ENCODE data around the gene ARHGEF28.

The ARHGEF28 gene

DNA sequence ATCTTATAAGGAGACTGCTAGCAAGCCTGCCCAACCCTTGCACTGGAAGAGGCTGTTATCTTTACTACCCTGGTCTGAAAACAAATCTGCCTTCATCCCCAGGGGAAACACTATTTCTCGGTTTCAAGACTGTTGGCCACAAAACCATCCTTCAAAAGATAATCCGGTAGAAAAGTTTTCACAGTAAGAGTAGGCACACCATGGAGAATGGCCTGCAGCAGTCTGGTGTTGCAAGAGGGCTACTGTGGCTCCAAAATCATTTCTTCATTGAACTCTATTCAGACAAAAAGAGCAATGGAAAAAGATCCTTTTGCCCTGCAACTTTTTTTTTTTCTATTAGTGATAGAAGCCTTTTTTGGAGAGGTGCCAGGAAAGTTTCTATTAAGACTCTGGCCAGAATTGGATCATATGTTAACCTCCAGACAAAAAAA lies 163.9 kb downstream of the ARHGEF28 start:
- TF ChIP-seq EZH2phosphoT487 (IDR thresholded peaks at IDR 0.05; ENCODE audit: borderline replicate concordance): no peak
- TF ChIP-seq, protein P1, sequence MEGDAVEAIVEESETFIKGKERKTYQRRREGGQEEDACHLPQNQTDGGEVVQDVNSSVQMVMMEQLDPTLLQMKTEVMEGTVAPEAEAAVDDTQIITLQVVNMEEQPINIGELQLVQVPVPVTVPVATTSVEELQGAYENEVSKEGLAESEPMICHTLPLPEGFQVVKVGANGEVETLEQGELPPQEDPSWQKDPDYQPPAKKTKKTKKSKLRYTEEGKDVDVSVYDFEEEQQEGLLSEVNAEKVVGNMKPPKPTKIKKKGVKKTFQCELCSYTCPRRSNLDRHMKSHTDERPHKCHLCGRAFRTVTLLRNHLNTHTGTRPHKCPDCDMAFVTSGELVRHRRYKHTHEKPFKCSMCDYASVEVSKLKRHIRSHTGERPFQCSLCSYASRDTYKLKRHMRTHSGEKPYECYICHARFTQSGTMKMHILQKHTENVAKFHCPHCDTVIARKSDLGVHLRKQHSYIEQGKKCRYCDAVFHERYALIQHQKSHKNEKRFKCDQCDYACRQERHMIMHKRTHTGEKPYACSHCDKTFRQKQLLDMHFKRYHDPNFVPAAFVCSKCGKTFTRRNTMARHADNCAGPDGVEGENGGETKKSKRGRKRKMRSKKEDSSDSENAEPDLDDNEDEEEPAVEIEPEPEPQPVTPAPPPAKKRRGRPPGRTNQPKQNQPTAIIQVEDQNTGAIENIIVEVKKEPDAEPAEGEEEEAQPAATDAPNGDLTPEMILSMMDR (conservative IDR thresholded peaks at IDR 0.05; ENCODE audit: low read length): no peak
- Histone ChIP-seq H3K36me3 (ENCODE audit: insufficient read depth, low read length) (no peaks in the 10 kb centered on the region), H3K4me2 (ENCODE audit: low read depth, low read length, poor library complexity, severe bottlenecking) (no peak overlapping the region), H3K9me2 (replicated peaks; ENCODE audit: low read depth, low read length) (no peaks in the 10 kb centered on the region), H3K4me1 (ENCODE audit: insufficient read depth, low read length, poor library complexity, severe bottlenecking) (no peaks in the 10 kb centered on the region), H3K79me2 (ENCODE audit: insufficient read depth, low read length) (no peaks in the 10 kb centered on the region), H3F3A (ENCODE audit: low read depth) (no peaks in the 10 kb centered on the region), H2AFZ (ENCODE audit: low read length) (no peak overlapping the region), H4K20me1 (ENCODE audit: insufficient read depth, low read length, poor library complexity, severe bottlenecking) (no peaks in the 10 kb centered on the region), H3K9ac (ENCODE audit: low read depth, low read length, poor library complexity, severe bottlenecking) (no peak overlapping the region), H3K9me3 (ENCODE audit: insufficient read depth, low read depth, low read length) (no peaks in the 10 kb centered on the region), H3K4me3 (ENCODE audit: low read length, poor library complexity, severe bottlenecking) (no peak overlapping the region), H3K27me3 (ENCODE audit: insufficient read depth, low read length, poor library complexity, severe bottlenecking) (no peaks in the 10 kb centered on the region)

DNA sequence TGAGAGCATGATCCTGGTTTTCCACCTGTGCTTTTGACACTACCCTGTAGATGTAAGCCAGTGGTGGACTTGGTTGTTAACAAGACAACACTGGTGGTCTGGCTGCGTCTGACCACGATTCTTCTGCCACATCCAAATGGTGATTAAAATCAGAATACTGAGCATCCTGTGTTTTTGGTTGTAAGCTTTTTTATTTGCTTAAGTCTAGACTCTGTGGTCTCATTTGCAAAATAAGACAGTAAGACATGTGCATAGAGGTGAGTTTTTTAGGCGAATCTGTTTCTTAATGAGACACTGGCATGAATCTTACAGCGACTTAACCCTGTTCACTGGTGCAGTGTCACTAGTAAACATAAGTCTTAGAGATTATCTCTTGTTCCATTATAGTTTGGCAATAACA lies 165.4 kb downstream of the ARHGEF28 start:
- Histone ChIP-seq H3K4me3 (ENCODE audit: low read length, poor library complexity, severe bottlenecking) (no peak overlapping the region), H4K20me1 (ENCODE audit: insufficient read depth, low read length, poor library complexity, severe bottlenecking) (no peaks in the 10 kb centered on the region), H2AFZ (ENCODE audit: low read length) (no peak overlapping the region), H3K9me3 (ENCODE audit: insufficient read depth, low read depth, low read length) (no peaks in the 10 kb centered on the region), H3K79me2 (ENCODE audit: insufficient read depth, low read length) (no peaks in the 10 kb centered on the region), H3K4me2 (ENCODE audit: low read depth, low read length, poor library complexity, severe bottlenecking) (no peak overlapping the region), H3K27me3 (ENCODE audit: insufficient read depth, low read length, poor library complexity, severe bottlenecking) (no peaks in the 10 kb centered on the region), H3K4me1 (ENCODE audit: insufficient read depth, low read length, poor library complexity, severe bottlenecking) (no peaks in the 10 kb centered on the region), H3K36me3 (ENCODE audit: insufficient read depth, low read length) (no peaks in the 10 kb centered on the region), H3K9ac (ENCODE audit: low read depth, low read length, poor library complexity, severe bottlenecking) (no peak overlapping the region), H3K9me2 (replicated peaks; ENCODE audit: low read depth, low read length) (no peaks in the 10 kb centered on the region), H3F3A (ENCODE audit: low read depth) (no peaks in the 10 kb centered on the region)
- no peak for TF ChIP-seq EZH2phosphoT487 (IDR thresholded peaks at IDR 0.05; ENCODE audit: borderline replicate concordance)
- TF ChIP-seq, protein P1 (conservative IDR thresholded peaks at IDR 0.05; ENCODE audit: low read length): no peak

DNA sequence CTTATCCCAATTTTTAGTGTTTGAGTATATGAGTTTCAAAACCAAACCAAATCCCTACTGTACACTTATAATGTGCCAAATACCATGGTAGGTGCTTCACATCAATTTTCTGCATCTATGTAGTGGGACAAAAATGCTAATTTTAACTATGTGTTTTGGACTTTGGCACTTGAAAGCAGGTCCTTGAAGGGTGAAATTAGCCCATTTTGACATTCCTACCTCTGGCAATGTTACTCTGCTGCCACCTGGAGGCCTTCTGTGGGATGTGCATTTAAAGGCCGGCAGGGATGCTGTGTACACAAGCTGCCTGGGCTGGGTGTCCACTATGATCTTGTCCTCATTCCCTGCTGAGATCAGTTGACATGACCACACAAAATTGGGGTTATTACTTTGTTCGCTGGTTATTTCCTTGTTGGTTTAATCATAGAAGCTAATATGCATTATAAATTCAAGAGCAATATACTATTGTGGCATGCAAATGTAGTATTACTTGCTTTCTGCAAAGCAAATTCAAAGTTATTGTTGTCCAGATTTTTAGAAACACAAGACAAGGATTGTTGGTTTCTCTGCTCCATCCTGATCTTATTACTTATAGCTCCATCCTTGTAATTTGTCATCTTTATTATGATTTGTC lies 166.8 kb downstream of the ARHGEF28 start:
- no peaks in the 10 kb centered on the region for H3K9me3 ChIP-seq (ENCODE audit: insufficient read depth, low read depth, low read length)
- H3K27me3 ChIP-seq (ENCODE audit: insufficient read depth, low read length, poor library complexity, severe bottlenecking): no peaks in the 10 kb centered on the region
- no peak overlapping the region for H3K4me3 ChIP-seq (ENCODE audit: low read length, poor library complexity, severe bottlenecking)
- no peak for TF ChIP-seq EZH2phosphoT487 (IDR thresholded peaks at IDR 0.05; ENCODE audit: borderline replicate concordance)
- TF ChIP-seq, protein P1 (conservative IDR thresholded peaks at IDR 0.05; ENCODE audit: low read length): peak; percentile 99
- no peaks in the 10 kb centered on the region for H3F3A ChIP-seq (ENCODE audit: low read depth)
- no peaks in the 10 kb centered on the region for H3K4me1 ChIP-seq (ENCODE audit: insufficient read depth, low read length, poor library complexity, severe bottlenecking)
- H3K9ac ChIP-seq (ENCODE audit: low read depth, low read length, poor library complexity, severe bottlenecking): no peak overlapping the region
- no peaks in the 10 kb centered on the region for H4K20me1 ChIP-seq (ENCODE audit: insufficient read depth, low read length, poor library complexity, severe bottlenecking)
- H3K79me2 ChIP-seq (ENCODE audit: insufficient read depth, low read length): no peaks in the 10 kb centered on the region
- H3K36me3 ChIP-seq (ENCODE audit: insufficient read depth, low read length): no peaks in the 10 kb centered on the region
- no peak overlapping the region for H3K4me2 ChIP-seq (ENCODE audit: low read depth, low read length, poor library complexity, severe bottlenecking)
- H3K9me2 ChIP-seq (replicated peaks; ENCODE audit: low read depth, low read length): no peaks in the 10 kb centered on the region
- no peak overlapping the region for H2AFZ ChIP-seq (ENCODE audit: low read length)

Data from Loucy (cell line).